MCF 10A (cell line): Measurements from ENCODE around the gene ARPC1B. TPM values are rescaled to one million over a fixed set of nuclear protein-coding genes. Genes with fewer than 3 reads are reported as not detected.
"Not testable (repeated sequence)": the region's sequence is repeated elsewhere in the genome, so short reads cannot be mapped to it uniquely, and the experiment has no call there.

ENCODE experiments used
- BruUV-seq: library from RNA; stranded (reverse); fragments of 400-500 nt; replicated peaks from 2 replicates; lab custom pipeline; 2021; lab: Mats Ljungman, UMichigan
- CTCF ChIA-PET: fragments of 300-600 bp; sonication (Branson Sonifier 250); formaldehyde crosslinking; extraction: SDS; loops from one replicate; lab custom pipeline; 2021; ENCODE audit warnings: antibody characterized with exemption, inconsistent platforms; lab: Yijun Ruan, JAX
- POLR2A ChIA-PET: fragments of 300-600, 350-650 bp; sonication (Branson Sonifier 250); formaldehyde crosslinking; extraction: SDS; loops from one replicate; lab custom pipeline; 2020; ENCODE audit warnings: antibody characterized with exemption, inconsistent platforms; lab: Yijun Ruan, JAX
- DNase-seq: peaks from one replicate; pipeline ENCODE4 v3.0.0-alpha.2; 2018; ENCODE audit not compliant: unreplicated experiment
- H3K27ac Mint-ChIP-seq: one replicate; pipeline ENCODE4 v1.8.0; 2022; ENCODE audit warnings: mild to moderate bottlenecking, low read depth, mixed read lengths; ENCODE audit not compliant: unreplicated experiment
- H3K27me3 Mint-ChIP-seq: one replicate; pipeline ENCODE4 v1.8.0; 2022; ENCODE audit warnings: mixed read lengths; ENCODE audit not compliant: insufficient read depth, unreplicated experiment
- H3K36me3 Mint-ChIP-seq: one replicate; pipeline ENCODE4 v1.8.0; 2022; ENCODE audit warnings: mild to moderate bottlenecking, moderate library complexity, mixed read lengths; ENCODE audit not compliant: insufficient read depth, unreplicated experiment
- H3K4me1 Mint-ChIP-seq: one replicate; pipeline ENCODE4 v1.8.0; 2022; ENCODE audit warnings: mixed read lengths; ENCODE audit not compliant: insufficient read depth, unreplicated experiment
- H3K4me3 Mint-ChIP-seq: one replicate; pipeline ENCODE4 v1.8.0; 2022; ENCODE audit warnings: mild to moderate bottlenecking, moderate library complexity, mixed read lengths; ENCODE audit not compliant: unreplicated experiment
- H3K9me3 Mint-ChIP-seq: one replicate; pipeline ENCODE4 v1.8.0; 2022; ENCODE audit warnings: mixed read lengths; ENCODE audit not compliant: unreplicated experiment
- CTCF ChIP-seq: fragments of 200-600 bp; IDR thresholded peaks from one replicate; pipeline ENCODE4 v1.8.0; 2022; ENCODE audit warnings: antibody characterized with exemption, mild to moderate bottlenecking; ENCODE audit not compliant: unreplicated experiment
- intact Hi-C: fragments of 100-400 bp; cut with micrococcal nuclease; formaldehyde crosslinking; loops from 2 replicates; pipeline ENCODE4 v1.14.1; 2022
- total RNA-seq: library from RNA; stranded (reverse); gene quantifications from 2 replicates; pipeline ENCODE4 v1.2.3, GENCODE V29; 2022

Gene ARPC1B
- total RNA-seq, 1 experiment from 2014 or later, result 174 TPM

DNA sequence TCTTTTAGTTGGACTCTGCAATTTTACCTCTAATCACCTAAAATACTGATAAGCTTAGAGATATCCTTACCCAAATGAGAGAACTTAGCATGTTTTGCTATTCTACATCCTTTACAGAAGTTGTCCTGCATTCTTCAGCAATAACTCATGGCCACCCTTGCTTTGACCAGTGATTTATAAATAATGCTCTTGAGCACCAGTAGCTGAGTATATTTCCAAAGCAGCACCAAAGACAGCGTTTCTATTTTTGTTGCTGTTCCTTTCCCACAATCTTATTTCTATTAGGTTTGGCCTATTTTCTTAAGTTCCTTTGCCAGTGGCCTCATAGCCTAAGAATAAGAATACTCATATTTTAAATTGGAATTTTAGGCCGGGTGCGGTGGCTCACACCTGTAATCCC is 33.9 kb upstream of the ARPC1B start:
- no peaks in the 10 kb centered on the region for H3K27me3 Mint-ChIP-seq
- H3K27ac Mint-ChIP-seq, result no peak overlapping the region
- TF ChIP-seq CTCF, result no peak
- ChIA-PET POLR2A (interaction anchor here (1.5 kb wide), 1 partner anchor 15 kb away, joined by 6 read pairs; the partner anchor contains the start of gene ARPC1A), CTCF (interaction anchor here (0.9 kb wide), 1 partner anchor 361 kb away, joined by 3 read pairs; no protein-coding TSS in a partner anchor)
- H3K4me3 Mint-ChIP-seq, result no peak overlapping the region
- no TSS peak for BruUV-seq
- intact Hi-C loops, result no loop called here
- H3K4me1 Mint-ChIP-seq, result no peaks in the 10 kb centered on the region
- H3K9me3 Mint-ChIP-seq, result no peaks in the 10 kb centered on the region
- H3K36me3 Mint-ChIP-seq, result peaks cover 100% of the 10 kb centered on the region
- no peak for DNase-seq

DNA sequence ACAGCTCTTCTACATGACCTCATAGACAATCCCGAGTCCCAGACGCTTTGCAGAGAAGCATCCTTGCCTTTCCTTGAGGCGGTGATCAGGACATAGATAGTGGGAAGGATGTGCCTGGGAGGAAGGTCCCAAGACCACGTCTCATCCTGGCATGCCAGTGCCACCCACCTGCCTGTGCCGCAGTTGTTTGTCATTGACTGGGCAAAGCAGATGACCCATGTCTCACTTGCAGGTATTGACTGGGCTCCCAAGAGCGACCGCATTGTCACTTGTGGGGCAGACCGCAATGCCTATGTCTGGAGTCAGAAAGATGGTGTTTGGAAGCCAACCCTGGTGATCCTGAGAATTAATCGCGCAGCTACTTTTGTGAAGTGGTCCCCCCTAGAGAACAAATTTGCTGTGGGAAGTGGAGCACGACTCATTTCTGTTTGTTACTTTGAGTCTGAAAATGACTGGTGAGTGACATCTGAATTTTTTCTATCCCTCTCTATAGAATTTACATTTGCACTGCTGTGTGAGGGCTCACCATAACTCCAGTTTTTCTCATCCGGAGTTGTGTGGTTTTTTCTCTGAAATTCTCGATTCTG is 30.4 kb upstream of the ARPC1B start:
- Mint-ChIP-seq H3K27ac (no peak overlapping the region), H3K9me3 (no peaks in the 10 kb centered on the region), H3K36me3 (peaks cover 99% of the 10 kb centered on the region), H3K4me3 (no peak overlapping the region), H3K27me3 (no peaks in the 10 kb centered on the region), H3K4me1 (no peaks in the 10 kb centered on the region)
- ChIA-PET CTCF (interaction anchor here (1.2 kb wide), 1 partner anchor 16 kb away, joined by 3 read pairs; no protein-coding TSS in a partner anchor), POLR2A (interaction anchor here (1.0 kb wide), 1 partner anchor 14 kb away, joined by 5 read pairs; no protein-coding TSS in a partner anchor)
- DNase-seq, result no peak
- TF ChIP-seq CTCF, result no peak
- intact Hi-C loops, result no loop called here
- BruUV-seq, result no TSS peak

- H3K27me3 Mint-ChIP-seq, BruUV-seq, H3K9me3 Mint-ChIP-seq, H3K4me3 Mint-ChIP-seq, H3K4me1 Mint-ChIP-seq, H3K27ac Mint-ChIP-seq, DNase-seq, intact Hi-C loops: not testable (repeated sequence)
- CTCF ChIA-PET, result interaction anchor here (0.6 to 0.9 kb wide), 3 partner anchors 15 to 311 kb away, joined by 3 read pairs; no protein-coding TSS in a partner anchor
- H3K36me3 Mint-ChIP-seq, result peaks cover 84% of the 10 kb centered on the region
- POLR2A ChIA-PET, result interaction anchor here (0.7 to 1.2 kb wide), 4 partner anchors 9 to 440 kb away, joined by 3 to 4 read pairs (median 3); partner anchors contain the start of genes BUD31 and PDAP1
Measured at GRCh38 chr7:99350641-99351040, 23.9 kb upstream of the ARPC1B start.

DNA sequence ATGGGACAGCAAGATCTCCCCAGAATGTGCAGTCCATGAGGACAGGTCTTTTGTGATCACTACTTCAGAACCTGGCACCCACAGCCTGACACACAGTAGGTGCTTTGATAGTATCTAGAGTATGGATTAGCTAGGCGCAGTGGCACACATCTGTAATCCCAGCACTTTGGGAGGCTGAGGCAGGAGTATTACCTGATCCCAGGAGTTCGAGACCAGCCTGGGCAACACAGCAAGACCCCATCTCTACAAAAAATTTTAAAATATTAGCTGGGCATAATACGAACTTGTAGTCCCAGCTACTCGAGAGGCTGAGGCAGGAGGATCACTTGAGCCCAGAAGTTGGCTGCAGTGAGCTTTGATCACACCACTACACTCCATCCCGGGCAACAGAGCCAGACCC is 22.3 kb upstream of the ARPC1B start:
- CTCF ChIA-PET, result interaction anchor here (1.2 to 2.4 kb wide), 2 partner anchors 10 to 13 kb away, joined by 3 to 6 read pairs; no protein-coding TSS in a partner anchor
- intact Hi-C loops, result no loop called here

More for the DNA sequence above, 22.3 kb upstream of the ARPC1B start:
- BruUV-seq, result no TSS peak
- no peak for TF ChIP-seq CTCF
- POLR2A ChIA-PET, result interaction anchor here (0.6 to 1.5 kb wide), 2 partner anchors 14 to 403 kb away, joined by 4 read pairs; no protein-coding TSS in a partner anchor
- peaks cover 82% of the 10 kb centered on the region for H3K36me3 Mint-ChIP-seq
- H3K4me3 Mint-ChIP-seq, result no peak overlapping the region
- no peak for DNase-seq
- H3K9me3 Mint-ChIP-seq, result no peaks in the 10 kb centered on the region
- no peaks in the 10 kb centered on the region for H3K27me3 Mint-ChIP-seq
- H3K27ac Mint-ChIP-seq, result no peak overlapping the region
- H3K4me1 Mint-ChIP-seq, result no peaks in the 10 kb centered on the region
